Esophagus (tissue), 2 donors: ENCODE results near the gene DMRTA2. TPM values are rescaled to one million over a fixed set of nuclear protein-coding genes. Genes with fewer than 3 reads are reported as not detected.

Source experiments
- H3K27ac ChIP-seq, 2 donors: one replicate each; pipeline ENCODE4 v1.5.1; 2013; ENCODE audit warnings: low read depth in 2 of 2, mild to moderate bottlenecking in 2 of 2, inconsistent platforms in 1 of 2, low read length in 1 of 2, moderate library complexity in 1 of 2
- H3K27me3 ChIP-seq, 2 donors: one replicate each; pipeline ENCODE4 v1.6.1; 2013; ENCODE audit warnings: low read length in 2 of 2, control low read depth in 1 of 2, mild to moderate bottlenecking in 1 of 2; ENCODE audit not compliant: insufficient read depth in 2 of 2, control insufficient read depth in 1 of 2
- H3K36me3 ChIP-seq, 2 donors: one replicate each; pipeline ENCODE4 v1.6.1; 2013; ENCODE audit warnings: low read length in 1 of 2; ENCODE audit not compliant: control insufficient read depth in 2 of 2, insufficient read depth in 2 of 2
- H3K4me1 ChIP-seq, 2 donors: one replicate each; pipeline ENCODE4 v1.6.1; 2013; ENCODE audit warnings: low read length in 1 of 2; ENCODE audit not compliant: control insufficient read depth in 2 of 2, insufficient read depth in 2 of 2
- H3K4me3 ChIP-seq, 2 donors: one replicate each; pipeline ENCODE4 v1.5.1; 2013; ENCODE audit warnings: low read length in 2 of 2, mild to moderate bottlenecking in 2 of 2, low read depth in 1 of 2, moderate library complexity in 1 of 2
- H3K9me3 ChIP-seq, 2 donors: one replicate each; pipeline ENCODE4 v1.6.1; 2013; ENCODE audit warnings: mild to moderate bottlenecking in 2 of 2, low read depth in 1 of 2, low read length in 1 of 2, moderate library complexity in 1 of 2; ENCODE audit not compliant: control insufficient read depth in 2 of 2, insufficient read depth in 1 of 2
- WGBS, 2 donors: extraction: QIAGEN DNeasy Blood & Tissue Kit; methylation state at CpG; one replicate each; pipeline ENCODE4 v1.1.7; 2013; 5-methylcytosine and 5-hydroxymethylcytosine counted together
- polyA plus RNA-seq, 2 donors: library from polyadenylated mRNA; stranded (reverse); fragments of 200-250 nt; gene quantifications; one replicate each; pipeline ENCODE4 v1.2.3, GENCODE V29; 2013
- donor health status: healthy with polysubstance abuse.
- donor health status: Bipolar disorder and iron deficiency.

DMRTA2 gene
- polyA plus RNA-seq, 2 donors = 0.98 to 1.5 TPM

- Histone ChIP-seq H3K27me3 (no peaks in the 10 kb centered on the region), H3K4me3 (peak overlapping the region in 1 of 2 donors; percentile 7), H3K4me1 (no peaks in the 10 kb centered on the region), H3K27ac (no peak overlapping the region), H3K9me3 (no peaks in the 10 kb centered on the region), H3K36me3 (no peaks in the 10 kb centered on the region)
- WGBS, 2 donors = 13 to 14% methylated on average over 31 of the region's 31 CpGs
Observed at GRCh38 chr1:50368179-50369007, 54.9 kb downstream of the DMRTA2 start.
